ENCODE results near the gene PAEP.

Gene PAEP

GRCh38 chr9:135551031-135551430 lies 10.5 kb upstream of the PAEP start:
- no peak for DNase-seq (ENCODE audit: low read depth in 3 of 3)

- no peak for DNase-seq (ENCODE audit: low read depth in 3 of 3)
These were observed 10.1 kb upstream of the PAEP start for GRCh38 chr9:135551456-135551855.

- no peak for DNase-seq (ENCODE audit: low read depth in 3 of 3)
These were observed 9.4 kb upstream of the PAEP start for GRCh38 chr9:135552021-135552697.

- no peak for DNase-seq (ENCODE audit: low read depth in 3 of 3)
These were observed 8.8 kb upstream of the PAEP start for GRCh38 chr9:135552698-135553171.

GRCh38 chr9:135554718-135555117 lies 6.8 kb upstream of the PAEP start:
- no peak for DNase-seq (ENCODE audit: low read depth in 3 of 3)

GRCh38 chr9:135555203-135555602 lies 6.4 kb upstream of the PAEP start:
- DNase-seq (ENCODE audit: low read depth in 3 of 3) = no peak

GRCh38 chr9:135555910-135556309 lies 5.6 kb upstream of the PAEP start:
- no peak for DNase-seq (ENCODE audit: low read depth in 3 of 3)

- no peak for DNase-seq (ENCODE audit: low read depth in 3 of 3)
These were observed 1.9 kb upstream of the PAEP start for GRCh38 chr9:135559606-135560005.

- DNase-seq (ENCODE audit: low read depth in 3 of 3) = no peak
These were observed 734 bp downstream of the PAEP start for GRCh38 chr9:135562235-135562745.

GRCh38 chr9:135563039-135563476 lies 1.5 kb downstream of the PAEP start:
- no peak for DNase-seq (ENCODE audit: low read depth in 3 of 3)

- DNase-seq (ENCODE audit: low read depth in 3 of 3) = no peak
These were observed 2.3 kb downstream of the PAEP start for GRCh38 chr9:135563858-135564257.

- no peak for DNase-seq (ENCODE audit: low read depth in 3 of 3)
These were observed 3.6 kb downstream of the PAEP start for GRCh38 chr9:135565141-135565628.

GRCh38 chr9:135565636-135566035 lies 4.1 kb downstream of the PAEP start:
- no peak for DNase-seq (ENCODE audit: low read depth in 3 of 3)

GRCh38 chr9:135566552-135566951 lies 5.0 kb downstream of the PAEP start:
- DNase-seq (ENCODE audit: low read depth in 3 of 3) = no peak

- no peak for DNase-seq (ENCODE audit: low read depth in 3 of 3)
These were observed 5.8 kb downstream of the PAEP start for GRCh38 chr9:135567311-135567710.

- DNase-seq (ENCODE audit: low read depth in 3 of 3) = no peak
These were observed 6.5 kb downstream of the PAEP start for GRCh38 chr9:135568026-135568425.

GRCh38 chr9:135570456-135570855 lies 8.9 kb downstream of the PAEP start:
- no peak for DNase-seq (ENCODE audit: low read depth in 3 of 3)

GRCh38 chr9:135572233-135572632 lies 10.7 kb downstream of the PAEP start:
- no peak for DNase-seq (ENCODE audit: low read depth in 3 of 3)

GRCh38 chr9:135573124-135573523 lies 11.6 kb downstream of the PAEP start:
- DNase-seq (ENCODE audit: low read depth in 3 of 3) = no peak

GRCh38 chr9:135574331-135574730 lies 12.8 kb downstream of the PAEP start:
- DNase-seq (ENCODE audit: low read depth in 3 of 3) = no peak

GRCh38 chr9:135574943-135575342 lies 13.4 kb downstream of the PAEP start:
- DNase-seq (ENCODE audit: low read depth in 3 of 3) = no peak

GRCh38 chr9:135575995-135576631 lies 14.6 kb downstream of the PAEP start:
- DNase-seq (ENCODE audit: low read depth in 3 of 3) = no peak

GRCh38 chr9:135577256-135577655 lies 15.7 kb downstream of the PAEP start:
- DNase-seq (ENCODE audit: low read depth in 3 of 3) = no peak

Measured in stimulated activated CD4-positive, alpha-beta T cell treated with anti-CD3 and anti-CD28 coated beads, TNF-alpha, amount 100 ng/mL, for 24 hours (primary cell).